Ovary (tissue), 3 donors: ENCODE results near the gene SPEN.

Source experiments
- CTCF ChIP-seq, 3 donors: fragments of 450-650 bp in 2 of 3; fragments of 200-600 bp in 1 of 3; IDR thresholded peaks; one replicate each; pipeline versions ENCODE4 v1.5.1 to v1.8.0; 2016 to 2022; ENCODE audit warnings: antibody characterized with exemption in 3 of 3, mild to moderate bottlenecking in 1 of 3
- POLR2A ChIP-seq: fragments of 450-650 bp; IDR thresholded peaks from one replicate; pipeline ENCODE4 v1.6.1; 2017; ENCODE audit warnings: antibody characterized with exemption, mild to moderate bottlenecking, moderate library complexity
- donor health status: DM: no; HTN: no; CAD: no.

GRCh38 chr1:15937706-15938168 is 90.2 kb downstream of the SPEN start:
- TF ChIP-seq POLR2A, result no peak
- no peak for TF ChIP-seq CTCF (IDR thresholded peaks at IDR 0.05)
